ENCODE data around the gene LMTK3.

The LMTK3 gene

DNA sequence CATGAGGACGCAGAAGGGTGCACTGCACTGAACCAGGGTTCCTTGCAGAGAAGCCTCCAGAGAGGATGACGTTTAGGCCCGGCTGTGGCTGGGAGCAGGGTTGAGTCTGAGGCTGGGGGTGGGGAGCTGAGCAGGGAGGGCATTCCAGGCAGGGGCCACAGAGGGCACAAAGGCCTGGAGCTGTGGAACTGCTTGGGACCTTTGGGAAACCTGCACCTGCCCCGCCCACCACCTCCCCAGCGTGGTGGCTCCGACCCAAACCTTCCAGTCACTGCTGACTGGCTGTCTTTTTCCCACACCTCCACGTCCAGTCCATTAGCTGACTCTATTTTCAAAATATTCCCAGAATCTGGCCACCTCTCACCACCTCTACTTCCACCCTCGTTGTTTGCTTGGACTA, 4.9 kb upstream of the LMTK3 start:
- TF ChIP-seq, protein P1, sequence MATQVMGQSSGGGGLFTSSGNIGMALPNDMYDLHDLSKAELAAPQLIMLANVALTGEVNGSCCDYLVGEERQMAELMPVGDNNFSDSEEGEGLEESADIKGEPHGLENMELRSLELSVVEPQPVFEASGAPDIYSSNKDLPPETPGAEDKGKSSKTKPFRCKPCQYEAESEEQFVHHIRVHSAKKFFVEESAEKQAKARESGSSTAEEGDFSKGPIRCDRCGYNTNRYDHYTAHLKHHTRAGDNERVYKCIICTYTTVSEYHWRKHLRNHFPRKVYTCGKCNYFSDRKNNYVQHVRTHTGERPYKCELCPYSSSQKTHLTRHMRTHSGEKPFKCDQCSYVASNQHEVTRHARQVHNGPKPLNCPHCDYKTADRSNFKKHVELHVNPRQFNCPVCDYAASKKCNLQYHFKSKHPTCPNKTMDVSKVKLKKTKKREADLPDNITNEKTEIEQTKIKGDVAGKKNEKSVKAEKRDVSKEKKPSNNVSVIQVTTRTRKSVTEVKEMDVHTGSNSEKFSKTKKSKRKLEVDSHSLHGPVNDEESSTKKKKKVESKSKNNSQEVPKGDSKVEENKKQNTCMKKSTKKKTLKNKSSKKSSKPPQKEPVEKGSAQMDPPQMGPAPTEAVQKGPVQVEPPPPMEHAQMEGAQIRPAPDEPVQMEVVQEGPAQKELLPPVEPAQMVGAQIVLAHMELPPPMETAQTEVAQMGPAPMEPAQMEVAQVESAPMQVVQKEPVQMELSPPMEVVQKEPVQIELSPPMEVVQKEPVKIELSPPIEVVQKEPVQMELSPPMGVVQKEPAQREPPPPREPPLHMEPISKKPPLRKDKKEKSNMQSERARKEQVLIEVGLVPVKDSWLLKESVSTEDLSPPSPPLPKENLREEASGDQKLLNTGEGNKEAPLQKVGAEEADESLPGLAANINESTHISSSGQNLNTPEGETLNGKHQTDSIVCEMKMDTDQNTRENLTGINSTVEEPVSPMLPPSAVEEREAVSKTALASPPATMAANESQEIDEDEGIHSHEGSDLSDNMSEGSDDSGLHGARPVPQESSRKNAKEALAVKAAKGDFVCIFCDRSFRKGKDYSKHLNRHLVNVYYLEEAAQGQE (IDR thresholded peaks at IDR 0.05; ENCODE audit: low read depth), result no peak
- TF ChIP-seq EP300 (IDR thresholded peaks at IDR 0.05; ENCODE audit: borderline replicate concordance), result no peak
- no peak for TF ChIP-seq CEBPB (IDR thresholded peaks at IDR 0.05)
- TF ChIP-seq, protein P2, sequence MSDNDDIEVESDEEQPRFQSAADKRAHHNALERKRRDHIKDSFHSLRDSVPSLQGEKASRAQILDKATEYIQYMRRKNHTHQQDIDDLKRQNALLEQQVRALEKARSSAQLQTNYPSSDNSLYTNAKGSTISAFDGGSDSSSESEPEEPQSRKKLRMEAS (IDR thresholded peaks at IDR 0.05), result no peak
- TF ChIP-seq TAF1 (IDR thresholded peaks at IDR 0.05; ENCODE audit: low read depth), result no peak
- TF ChIP-seq USF1 (IDR thresholded peaks at IDR 0.05), result no peak
- no peak for TF ChIP-seq YY1 (IDR thresholded peaks at IDR 0.05; ENCODE audit: low read depth)
- no peak for TF ChIP-seq NFIC (IDR thresholded peaks at IDR 0.05)
- no peak for TF ChIP-seq EGR1 (IDR thresholded peaks at IDR 0.05)
- no peak for TF ChIP-seq CREB1 (IDR thresholded peaks at IDR 0.05; ENCODE audit: low read depth)

DNA sequence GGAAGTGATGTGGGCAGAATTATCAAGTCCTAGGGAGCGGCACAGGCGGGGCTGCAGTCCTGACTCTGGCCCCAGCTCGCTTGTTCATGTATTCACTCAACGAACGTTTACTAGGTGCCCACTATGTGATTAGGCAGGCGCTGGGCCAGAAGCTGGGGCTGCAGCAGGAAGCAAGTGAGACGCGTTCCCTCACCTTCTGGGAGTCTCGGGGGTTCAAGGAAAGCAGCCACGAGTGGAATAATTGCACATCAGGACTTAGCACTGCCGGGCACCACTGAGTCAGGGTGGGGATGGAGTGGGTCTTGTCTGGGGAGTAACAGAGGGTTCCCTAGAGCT, 2.5 kb upstream of the LMTK3 start:
- TF ChIP-seq ZBTB7A (IDR thresholded peaks at IDR 0.05; ENCODE audit: low read depth), result no peak
- TF ChIP-seq, protein P1 (IDR thresholded peaks at IDR 0.05; ENCODE audit: low read depth), result no peak

DNA sequence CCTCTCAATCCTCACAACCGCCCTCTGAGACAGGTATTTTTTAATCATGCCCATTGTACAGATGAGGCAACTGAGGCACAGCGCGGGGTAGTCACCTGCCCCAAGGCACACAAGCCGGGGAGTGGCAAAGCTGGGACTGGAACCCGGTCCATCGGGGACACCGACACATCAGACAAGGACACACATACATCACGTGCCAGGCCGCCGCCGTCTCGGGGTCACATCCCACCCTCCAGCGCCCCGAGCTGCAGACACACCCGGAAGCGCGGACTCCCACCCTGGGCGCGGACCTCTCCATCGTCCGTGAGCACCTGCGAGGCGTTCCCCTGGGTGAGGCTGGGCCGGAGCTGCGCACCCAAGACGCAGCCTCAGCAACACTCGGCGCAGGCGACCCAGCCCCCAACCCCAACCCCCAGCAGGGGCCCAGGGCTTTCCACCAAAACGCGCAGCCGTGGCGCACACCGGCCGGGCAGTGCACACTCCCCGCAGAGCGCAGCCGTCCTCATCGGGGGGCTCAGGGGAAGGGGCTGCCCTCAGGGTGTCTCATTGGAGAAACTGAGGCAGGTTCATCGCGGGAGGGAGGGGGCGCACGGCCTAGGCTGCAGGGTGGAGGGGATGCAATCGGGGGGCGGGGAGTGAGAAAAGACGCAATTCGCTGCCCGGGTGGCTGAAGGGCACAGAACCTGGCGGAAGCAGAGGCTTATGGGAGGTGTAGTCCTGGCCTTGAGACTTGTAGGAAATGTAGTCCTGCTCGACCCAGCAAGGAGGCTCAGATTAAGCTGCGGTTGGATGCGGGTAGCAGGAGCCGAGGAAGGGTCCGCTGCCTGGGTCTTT, 1.9 kb upstream of the LMTK3 start:
- 0 out of 2 replicates have a peak, but pooled peaks have one; percentile 14 for TF ChIP-seq EP300 (IDR thresholded peaks at IDR 0.05; ENCODE audit: borderline replicate concordance)
- TF ChIP-seq TAF1 (IDR thresholded peaks at IDR 0.05; ENCODE audit: low read depth), result 0 out of 2 replicates have a peak, but pooled peaks have one; percentile 49
- TF ChIP-seq RAD21 (IDR thresholded peaks at IDR 0.05; ENCODE audit: low read depth), result no peak
- TF ChIP-seq, protein P2 (IDR thresholded peaks at IDR 0.05), result peak; percentile 40
- TF ChIP-seq EGR1 (IDR thresholded peaks at IDR 0.05), result no peak
- TF ChIP-seq ZBTB7A (IDR thresholded peaks at IDR 0.05; ENCODE audit: low read depth), result peak; percentile 92
- peak; percentile 41; the same call in 1 of the 2 replicates for TF ChIP-seq TCF12 (IDR thresholded peaks at IDR 0.05; ENCODE audit: low read depth)
- TF ChIP-seq TEAD4 (IDR thresholded peaks at IDR 0.05), result no peak
- peak; percentile 55; the same call in 1 of the 2 replicates for TF ChIP-seq USF1 (IDR thresholded peaks at IDR 0.05)

DNA sequence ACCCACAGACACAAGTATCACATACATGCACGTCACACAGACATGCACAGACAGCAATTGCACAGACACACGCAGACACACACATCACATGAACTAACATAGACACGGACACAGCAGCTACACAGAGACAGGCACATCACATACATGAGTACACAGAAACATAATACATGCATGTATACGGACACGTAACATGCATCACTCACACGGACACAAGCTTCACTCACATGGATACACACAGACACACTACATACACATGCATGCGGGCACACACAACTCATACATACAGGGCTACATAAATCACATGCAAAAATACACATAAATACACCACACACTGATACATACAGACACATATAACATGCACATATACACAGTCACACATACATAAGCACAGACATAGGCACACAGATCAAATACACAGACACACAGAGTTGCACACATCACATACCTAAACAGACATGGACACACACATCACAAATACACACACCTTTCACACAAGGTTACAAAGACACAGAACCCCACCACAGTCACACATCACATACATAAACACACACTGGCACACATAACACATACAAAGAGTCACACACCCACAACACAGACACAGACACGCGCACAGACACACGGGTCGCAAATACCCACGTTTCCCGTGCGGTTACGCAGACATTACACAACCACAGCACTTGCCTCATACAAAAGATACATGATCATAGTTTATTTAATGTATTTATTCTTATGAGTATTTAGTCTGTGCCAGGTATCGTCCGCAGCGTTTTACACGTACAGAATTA, 1.1 kb upstream of the LMTK3 start:
- TF ChIP-seq CEBPB (IDR thresholded peaks at IDR 0.05), result no peak
- TF ChIP-seq EP300 (IDR thresholded peaks at IDR 0.05; ENCODE audit: borderline replicate concordance), result no peak
- no peak for TF ChIP-seq TCF12 (IDR thresholded peaks at IDR 0.05; ENCODE audit: low read depth)
- no peak for TF ChIP-seq ZBTB7A (IDR thresholded peaks at IDR 0.05; ENCODE audit: low read depth)
- TF ChIP-seq EGR1 (IDR thresholded peaks at IDR 0.05), result no peak
- no peak for TF ChIP-seq CREB1 (IDR thresholded peaks at IDR 0.05; ENCODE audit: low read depth)
- TF ChIP-seq RAD21 (IDR thresholded peaks at IDR 0.05; ENCODE audit: low read depth), result no peak
- no peak for TF ChIP-seq USF1 (IDR thresholded peaks at IDR 0.05)
- TF ChIP-seq, protein P1 (IDR thresholded peaks at IDR 0.05; ENCODE audit: low read depth), result no peak
- TF ChIP-seq NFIC (IDR thresholded peaks at IDR 0.05), result no peak
- no peak for TF ChIP-seq TAF1 (IDR thresholded peaks at IDR 0.05; ENCODE audit: low read depth)
- no peak for TF ChIP-seq YY1 (IDR thresholded peaks at IDR 0.05; ENCODE audit: low read depth)
- TF ChIP-seq, protein P2 (IDR thresholded peaks at IDR 0.05), result no peak
- no peak for TF ChIP-seq FOXM1 (IDR thresholded peaks at IDR 0.05; ENCODE audit: borderline replicate concordance, low read depth)
- no peak for TF ChIP-seq TEAD4 (IDR thresholded peaks at IDR 0.05)
